ENCODE measurements around the gene UBE3D.
"Not testable (repeated sequence)": the region's sequence is repeated elsewhere in the genome, so short reads cannot be mapped to it uniquely, and the experiment has no call there.

Gene UBE3D

DNA sequence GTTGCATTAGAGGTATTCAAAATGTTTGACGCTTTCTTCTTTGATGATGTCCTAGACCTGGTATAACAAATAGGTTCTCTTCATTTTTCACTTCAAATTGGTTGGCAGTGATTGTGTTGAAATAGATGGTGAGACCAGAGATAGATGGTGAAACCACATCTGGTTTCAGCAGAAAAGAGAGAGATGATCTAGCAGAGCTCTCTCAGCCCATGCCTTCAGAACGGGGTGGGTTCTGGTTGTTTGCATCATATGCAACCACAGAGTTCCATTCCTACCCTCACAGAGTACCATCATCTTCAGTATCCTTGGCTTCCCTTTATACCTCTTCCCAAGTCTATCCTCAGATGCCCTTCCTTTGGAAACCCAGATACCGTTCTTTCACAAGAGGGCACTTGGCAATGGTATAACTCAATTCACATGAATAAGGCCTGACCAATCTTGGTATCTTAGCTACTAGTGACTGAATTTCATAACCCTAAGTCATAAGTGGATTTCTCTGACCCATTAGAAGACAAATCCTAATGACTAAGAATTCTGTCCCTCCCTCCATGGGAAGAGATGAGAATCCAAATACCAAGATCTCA, 93.7 kb downstream of the UBE3D start:
- no peak for DNase-seq

DNA sequence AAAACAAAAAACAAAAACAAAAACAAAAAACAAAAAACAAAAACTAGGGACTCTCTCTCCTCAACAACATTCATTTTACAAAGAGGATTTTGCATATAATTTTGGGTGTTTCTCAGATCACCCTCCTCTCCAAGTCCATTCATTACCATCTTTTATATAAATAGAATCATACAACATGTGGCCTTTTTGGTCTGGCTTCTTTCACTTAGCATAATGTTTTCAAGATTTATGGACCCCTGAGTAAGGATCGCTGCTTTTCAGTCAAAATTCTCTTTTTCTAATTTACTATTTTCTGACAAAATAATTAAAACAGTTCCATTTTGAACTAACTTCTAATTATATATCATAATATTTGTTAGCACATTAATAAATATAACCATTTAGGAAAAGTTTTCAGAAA, 94.8 kb downstream of the UBE3D start:
- DNase-seq = no peak

DNA sequence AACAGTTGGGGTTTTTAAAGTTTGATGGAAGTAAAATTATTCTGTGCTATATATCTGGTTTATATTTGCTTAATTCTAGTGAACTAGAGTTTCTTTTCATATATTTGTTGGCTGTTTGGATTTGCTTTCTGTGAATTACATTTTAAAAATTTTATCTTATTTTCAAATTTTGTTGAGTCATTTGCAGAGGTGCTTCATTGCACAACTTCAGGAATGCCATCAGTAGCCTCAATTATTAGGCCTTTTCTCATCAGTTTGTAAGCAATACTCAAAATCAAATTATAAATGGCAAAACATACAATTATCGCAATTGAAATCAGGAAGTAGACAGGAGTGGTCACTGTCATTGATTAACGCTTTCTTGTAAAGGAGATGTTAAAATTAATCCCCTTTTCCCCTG, 96.9 kb downstream of the UBE3D start:
- no peak for DNase-seq

DNA sequence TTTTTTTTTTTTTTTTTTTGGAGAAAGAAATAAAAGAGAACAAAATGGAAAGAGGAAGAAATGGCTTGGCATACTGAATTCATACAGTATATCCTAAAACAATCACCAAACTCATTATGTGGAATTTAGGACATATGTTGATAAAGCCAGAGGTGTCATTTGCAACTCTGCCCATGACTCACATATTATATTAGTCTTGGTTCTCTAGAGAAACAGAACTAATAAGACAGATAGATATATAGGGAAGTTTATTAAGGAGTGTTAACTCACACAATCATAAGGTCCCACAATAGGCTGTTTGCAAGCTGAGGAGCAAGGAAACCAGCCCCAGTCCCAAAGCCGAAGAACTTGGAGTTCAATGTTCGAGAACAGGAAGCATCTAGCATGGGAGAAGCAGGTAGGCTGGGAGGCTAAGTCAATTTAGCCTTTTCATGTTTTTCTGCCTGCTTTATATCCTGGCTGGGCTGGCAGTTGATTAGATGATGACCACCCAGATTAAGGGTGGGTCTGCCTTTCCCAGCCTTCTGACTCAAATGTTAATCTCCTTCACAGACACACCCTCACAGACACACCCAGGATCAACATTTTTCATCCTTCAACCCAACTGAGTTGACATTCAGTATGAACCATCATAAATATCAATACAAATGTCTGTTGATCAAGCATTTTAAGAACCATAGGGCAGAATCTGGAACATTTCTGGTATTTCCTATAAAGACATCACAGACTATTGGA, 102.3 kb downstream of the UBE3D start:
- no peak for DNase-seq

DNA sequence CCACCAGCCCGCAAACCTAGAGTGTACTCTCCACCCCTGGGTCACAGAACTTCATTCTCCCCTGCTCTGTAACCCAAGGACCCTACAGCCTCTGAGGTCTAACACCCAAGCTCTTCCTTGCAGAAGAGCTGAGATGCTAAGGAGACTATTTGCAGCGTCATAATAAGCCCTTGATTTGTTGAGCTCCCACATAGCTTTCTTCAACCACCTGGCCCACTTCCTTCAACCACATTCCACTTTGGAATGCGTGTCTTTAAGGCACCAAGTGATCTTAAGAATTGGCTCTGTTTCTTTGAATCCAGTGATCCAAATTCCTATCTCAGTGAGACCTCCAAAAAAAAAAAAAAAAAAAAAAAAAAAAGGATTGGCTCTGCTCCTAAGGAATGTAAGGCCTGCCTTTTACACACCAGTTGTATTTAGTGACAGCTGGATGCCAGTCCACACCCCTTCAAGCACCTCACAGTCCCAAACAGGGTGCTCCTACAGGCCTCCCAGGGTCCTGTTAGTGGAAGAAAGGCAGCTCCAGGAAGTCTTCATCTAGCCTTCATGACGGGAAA, 106.2 kb downstream of the UBE3D start:
- peak; percentile 78 for DNase-seq

DNA sequence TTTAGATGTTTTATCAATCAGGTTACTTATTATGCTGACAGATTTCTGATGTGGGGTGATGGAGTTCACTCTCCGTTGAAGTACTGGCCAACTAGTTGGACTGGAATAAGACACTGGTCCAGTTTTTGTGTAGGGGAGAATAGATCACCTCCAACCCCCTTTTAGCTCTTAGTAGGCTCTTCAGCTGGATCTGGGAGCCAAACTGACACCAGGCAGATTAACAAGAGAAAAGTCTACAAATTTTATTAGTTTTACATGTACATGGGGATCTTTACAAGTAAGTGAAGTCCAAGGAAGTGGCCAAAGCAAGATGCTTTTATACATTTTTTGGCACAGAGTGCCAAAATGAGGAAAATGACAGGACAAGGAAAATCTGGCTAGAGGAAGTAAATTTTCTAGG, 107.1 kb downstream of the UBE3D start:
- no peak for DNase-seq

DNA sequence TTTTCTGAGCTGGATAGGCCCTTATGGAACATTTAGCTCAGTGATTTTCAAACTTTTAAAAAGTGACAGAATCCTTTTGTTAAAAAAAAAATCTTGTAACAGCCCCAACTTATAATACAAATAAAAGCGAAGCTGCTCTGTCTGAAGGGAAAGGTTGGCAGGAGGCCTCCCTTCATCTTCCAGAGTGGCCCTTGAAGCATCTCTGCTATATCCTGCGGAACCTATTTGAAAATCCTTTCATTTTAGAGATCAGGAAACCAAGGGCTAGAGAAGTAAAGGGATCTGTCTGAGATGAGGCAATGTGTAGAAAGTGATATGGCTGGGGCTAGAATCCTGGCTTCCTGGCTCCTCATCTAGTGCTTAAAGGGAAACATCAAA, 107.8 kb downstream of the UBE3D start:
- DNase-seq = no peak

DNA sequence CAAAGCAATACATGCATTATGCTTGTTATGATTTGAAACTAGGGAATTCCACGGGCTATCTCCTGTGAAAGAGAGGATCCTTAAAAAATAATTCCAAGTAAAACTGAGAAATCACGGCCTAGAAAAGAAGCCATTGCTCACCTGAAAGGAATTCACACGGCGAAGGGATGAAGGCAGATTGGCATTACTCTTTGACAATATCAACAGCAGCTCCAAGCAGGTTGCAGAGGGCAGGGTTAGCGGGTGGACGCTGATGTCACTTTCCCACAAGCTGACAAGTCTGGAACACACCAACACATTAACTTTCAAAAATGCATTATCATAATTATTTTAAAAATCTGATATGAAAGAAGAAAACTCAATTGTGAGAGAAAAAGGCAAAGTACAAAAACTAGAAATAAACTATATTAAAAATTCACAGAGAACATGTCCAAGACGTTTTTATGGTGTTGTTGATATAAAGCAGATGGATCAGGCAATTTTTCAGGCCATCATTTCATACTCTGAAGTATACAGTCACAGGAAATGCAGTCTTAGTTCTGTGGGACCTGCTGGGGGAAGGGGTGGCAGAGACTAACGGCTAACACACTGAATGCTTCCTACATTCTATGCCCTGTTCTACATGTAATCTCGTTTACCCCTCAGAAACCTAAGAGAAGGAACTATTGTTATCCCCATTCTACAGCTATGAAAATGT, 108.3 kb downstream of the UBE3D start:
- no peak for DNase-seq

DNA sequence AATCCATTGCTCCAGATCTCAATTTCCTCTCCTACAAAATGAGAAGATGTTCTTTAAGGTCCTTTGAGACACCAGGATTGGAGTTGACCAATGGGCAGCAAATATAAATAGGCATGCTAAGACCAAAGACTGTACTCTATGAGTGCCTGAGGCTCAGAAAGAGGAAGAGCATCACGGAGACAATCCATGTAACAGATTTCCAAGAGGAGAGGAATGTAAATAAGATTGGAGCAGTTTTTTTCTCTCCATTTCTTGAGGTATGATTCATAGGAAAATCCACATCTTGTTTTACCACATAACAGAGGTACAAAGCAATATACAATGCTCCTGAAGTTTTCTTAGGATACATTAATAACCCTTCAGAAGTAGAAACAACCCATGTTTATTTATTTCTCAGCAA, 109.8 kb downstream of the UBE3D start:
- DNase-seq = peak; percentile 89

DNA sequence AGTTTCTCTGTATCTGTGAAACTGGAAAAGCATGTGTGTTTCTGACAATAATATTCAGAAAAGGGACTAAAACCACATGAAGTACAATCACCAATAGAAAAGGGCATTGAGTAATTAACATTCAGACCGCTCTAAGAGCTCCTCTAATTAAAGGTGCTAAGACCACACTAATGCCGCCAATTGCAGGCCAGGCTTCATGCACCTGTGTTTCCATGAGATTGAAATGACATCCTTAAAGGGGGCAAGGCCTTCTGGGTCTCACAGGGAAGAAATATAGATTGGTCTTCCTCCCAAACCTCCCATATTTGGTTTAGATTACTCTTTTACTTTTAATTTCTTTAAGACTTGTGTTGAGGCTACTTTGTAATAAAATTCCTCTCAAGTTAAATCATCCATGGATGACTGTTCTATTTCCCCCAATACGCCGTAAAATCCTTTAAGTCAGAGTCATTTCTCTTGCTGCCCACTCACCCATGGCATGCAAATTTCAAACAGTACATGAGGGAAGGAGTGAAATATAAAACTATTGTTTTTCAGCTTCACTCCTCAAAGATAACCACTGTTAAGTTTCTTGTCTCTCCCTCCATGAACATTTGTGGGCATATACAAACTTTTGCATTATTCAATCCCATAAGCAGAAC, 110.6 kb downstream of the UBE3D start:
- DNase-seq = peak; percentile 64

DNA sequence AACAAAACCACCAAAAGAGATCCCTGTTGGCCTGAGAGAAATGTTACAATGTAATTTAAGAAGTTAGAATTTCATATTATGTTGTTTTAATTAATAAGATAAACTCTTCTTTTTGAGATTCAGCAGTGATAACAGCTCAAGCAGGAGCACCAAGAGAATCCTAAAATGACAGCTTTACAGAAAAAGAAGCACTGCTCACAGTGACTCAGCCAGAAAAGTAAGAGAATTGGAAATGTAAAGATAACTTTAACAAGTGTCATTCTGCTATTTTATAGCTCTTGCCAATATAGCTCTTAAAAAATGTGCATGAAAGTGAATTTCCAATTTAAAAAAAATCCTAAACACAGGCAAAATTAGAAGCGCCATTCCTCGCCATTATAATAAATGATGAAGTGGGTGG, 111.3 kb downstream of the UBE3D start:
- DNase-seq = no peak

DNA sequence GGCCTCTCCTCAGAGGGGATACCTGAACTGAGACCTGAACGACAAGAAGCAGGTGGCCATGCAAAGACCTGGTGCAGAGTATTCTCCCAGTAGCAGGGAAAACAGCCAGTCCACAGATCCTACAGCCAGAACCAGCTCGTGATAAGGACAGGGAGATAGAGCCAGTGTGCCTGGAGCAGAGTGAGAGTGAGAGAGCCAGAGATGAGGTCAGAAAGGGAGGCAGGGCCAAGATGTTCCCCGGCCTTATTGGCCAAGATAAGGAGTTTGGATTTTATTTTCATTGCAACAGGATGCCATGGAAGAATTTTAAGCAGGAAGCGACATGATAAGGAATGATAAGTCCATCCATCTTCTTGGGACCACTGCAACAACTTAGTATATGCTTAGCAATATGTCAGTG, 111.8 kb downstream of the UBE3D start:
- peak; percentile 90 for DNase-seq

DNA sequence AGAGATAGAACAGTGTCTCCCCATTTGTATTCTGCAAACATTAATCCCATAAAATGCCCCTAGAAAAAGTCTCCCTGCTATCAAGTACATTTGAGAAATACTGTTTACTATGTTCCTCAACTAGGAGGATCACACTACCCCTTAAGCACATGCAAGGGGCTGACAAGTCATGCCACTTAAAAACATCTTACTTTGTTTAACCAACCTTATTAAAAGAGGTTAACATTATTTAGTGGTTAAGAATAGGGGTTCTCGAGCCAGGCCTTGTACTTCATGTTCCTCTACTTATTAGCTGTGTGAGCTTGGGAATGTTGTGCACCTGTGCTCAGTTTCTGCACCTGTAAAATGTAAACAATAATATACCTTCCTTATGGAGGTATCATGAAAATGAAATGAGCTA, 113.7 kb downstream of the UBE3D start:
- no peak for DNase-seq

DNA sequence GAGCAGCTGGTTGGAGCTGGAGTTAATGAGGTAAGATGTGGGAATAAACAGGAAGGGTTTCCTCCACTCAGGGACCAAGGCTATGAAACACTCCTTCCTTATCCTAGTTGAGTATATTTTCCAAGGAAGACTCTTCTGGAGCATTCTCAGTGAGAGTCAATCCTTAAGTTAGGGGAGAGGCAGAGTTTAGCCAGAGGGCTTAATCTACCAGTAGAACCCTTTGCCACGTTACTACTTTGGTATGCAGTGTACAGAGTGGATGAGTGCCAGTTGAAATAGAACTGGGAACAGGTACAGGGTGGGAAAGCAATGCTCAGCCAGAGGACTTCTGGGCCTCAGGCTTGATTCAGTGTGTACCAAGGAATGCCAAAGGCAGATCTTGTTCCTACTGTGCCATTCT, 114.3 kb downstream of the UBE3D start:
- peak; percentile 98 for DNase-seq

DNA sequence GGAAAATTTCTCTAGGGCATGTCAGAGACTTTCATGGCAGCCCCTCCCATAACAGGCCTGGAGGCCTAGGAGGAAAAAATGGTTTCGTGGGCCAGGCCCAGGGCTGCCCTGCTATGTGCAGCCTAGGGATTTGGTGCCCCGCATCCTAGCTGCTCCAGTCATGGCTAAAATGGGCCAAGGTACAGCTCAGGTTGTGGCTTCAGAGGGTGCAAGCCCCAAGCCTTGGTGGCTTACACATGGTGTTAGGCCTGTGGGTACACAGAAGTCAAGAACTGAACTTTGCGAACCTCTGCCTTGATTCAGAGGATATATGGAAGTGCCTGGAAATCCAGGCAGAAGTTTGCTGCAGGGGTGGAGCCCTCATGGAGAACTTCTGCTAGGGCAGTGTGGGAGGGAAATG, 134.7 kb downstream of the UBE3D start:
- not testable (repeated sequence) for DNase-seq

DNA sequence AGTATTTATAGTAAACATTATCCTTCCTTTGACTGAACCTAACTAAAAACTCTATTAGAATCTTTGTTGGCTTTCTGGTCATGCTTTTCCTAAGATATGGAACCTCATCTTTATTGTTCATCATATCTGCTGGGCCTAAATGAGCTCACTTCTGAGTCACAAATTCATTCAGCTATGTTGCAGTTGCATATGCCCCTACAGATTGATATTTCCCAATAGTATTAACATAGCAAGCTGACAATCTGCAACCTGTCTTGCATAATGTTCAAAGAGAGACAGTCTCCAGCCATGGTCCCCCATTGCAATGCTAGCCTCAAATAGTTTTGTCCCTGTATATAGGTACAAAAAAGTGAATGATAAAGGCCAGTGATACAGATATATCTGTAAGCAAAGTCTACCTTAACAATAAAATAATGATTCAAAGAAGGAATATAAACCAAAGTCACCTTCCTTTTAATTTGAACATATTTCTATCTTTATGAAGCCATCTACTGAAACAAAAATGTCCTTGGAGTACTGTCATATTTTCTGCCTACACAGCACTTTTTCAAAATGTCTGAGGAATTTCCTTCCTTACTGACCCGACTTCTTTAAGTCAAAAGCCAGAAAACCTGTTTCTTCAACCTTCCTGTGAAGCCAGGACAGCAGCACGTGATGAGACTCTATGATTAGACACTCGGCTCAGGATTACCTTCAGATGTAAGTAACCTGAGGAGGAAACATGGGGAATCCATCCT, 140.7 kb downstream of the UBE3D start:
- peak; percentile 41 for DNase-seq

DNA sequence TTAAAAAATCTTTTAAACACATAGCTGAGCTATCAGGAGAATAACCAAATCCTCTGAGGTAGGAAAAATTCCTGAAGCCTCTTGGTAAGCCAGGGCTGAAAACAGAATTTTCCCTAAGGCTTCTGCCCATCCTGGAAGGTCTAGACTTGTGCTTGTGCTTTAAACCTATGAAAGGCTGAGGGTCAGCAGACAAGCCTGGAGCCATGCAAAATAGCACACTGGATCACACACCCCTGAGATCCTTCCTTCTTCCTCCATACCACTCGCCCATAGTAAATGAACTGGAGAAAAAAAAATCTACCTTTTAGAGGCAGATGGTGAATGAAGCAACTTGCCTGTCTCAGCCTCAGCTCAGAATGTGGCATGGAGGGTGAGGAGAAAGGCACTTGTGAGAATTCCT, 144.4 kb downstream of the UBE3D start:
- DNase-seq = no peak

DNA sequence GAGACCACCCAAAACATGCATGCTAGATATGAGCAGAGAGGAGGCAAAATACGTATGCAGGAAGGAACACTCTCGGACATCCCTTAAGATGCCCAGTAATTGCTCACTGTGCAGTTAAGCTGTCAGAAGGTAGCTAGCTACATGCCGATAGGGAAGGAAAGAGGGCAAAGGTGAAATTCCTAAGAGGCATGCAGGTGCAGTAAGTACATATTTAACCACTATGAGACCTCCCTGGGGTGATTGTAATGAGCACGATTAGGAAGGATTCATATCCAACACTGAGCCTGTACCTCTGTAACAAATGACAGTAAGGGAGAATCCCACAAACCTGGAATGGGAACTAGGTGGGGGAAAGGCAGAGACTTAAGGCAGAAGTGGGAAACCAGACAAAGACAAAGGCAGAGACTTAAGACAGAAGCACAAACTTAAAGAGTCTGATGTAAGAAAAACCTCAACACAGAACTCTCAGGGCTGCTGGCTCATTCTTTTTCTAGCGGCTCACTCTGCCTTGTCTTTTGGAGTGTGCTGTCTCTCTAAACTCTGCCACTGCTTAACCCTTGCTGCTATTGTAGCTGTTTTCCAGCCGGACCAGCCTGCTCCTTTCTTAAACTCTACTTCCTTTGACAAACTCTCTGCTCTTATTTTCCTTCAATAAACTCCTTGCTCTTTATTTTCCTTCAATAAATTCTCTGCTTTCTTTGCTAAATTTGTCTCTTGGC, 148.1 kb downstream of the UBE3D start:
- DNase-seq = no peak

DNA sequence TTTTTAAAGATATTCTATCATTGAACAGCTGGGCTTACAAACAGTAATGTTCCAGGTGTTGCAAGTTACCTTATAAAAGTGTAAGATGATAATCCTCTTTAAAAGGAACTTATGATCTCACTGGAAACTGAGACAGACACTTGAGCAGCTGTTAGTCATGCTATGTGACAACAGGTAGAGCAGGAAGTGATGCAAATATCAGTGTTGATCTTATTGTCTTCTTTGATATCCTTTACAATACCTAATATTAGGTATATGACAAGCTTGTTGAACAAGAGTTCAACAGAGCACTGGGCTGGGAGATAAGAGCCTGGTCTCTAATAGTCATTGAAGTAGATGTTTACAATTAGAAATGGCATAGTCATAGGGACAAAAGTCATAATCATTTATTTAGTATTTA, 150.0 kb downstream of the UBE3D start:
- no peak for DNase-seq

DNA sequence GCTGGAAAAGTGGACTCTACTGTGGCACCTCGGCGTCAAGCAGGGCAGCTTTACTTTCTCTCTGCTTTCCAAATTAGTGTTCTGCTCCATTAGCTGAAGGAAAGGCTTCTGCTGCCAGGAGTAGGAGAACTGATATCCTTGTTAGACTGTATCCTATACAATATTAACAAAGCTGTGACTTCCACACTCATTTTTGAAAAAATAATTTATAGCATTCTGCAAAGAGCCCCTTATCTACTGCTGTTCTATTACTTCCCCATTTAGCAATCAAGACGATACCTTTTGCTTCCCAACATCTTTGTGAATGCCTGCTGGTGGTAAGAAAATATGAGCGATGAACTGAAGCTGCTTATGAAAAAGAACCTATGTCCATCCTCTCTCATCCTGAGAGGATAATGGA, 151.1 kb downstream of the UBE3D start:
- no peak for DNase-seq

DNA sequence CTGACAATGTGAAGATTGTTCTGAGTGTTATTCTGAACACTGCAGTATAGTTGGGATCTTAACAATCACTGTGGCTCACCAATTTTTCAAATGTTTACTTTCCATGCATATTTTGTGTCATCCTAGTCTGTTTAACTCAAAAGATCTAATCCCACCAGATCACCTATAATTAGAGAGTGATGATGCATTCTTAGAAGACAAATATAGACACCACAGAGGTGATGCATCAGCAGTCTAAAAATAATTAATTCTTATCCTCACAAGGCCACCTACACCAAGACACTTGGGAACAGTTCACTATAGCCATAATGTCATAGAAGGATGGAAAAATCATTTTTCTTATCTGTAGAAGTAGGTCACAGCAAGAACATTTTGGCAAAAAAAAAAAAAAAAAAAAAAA, 154.8 kb downstream of the UBE3D start:
- DNase-seq = no peak

DNA sequence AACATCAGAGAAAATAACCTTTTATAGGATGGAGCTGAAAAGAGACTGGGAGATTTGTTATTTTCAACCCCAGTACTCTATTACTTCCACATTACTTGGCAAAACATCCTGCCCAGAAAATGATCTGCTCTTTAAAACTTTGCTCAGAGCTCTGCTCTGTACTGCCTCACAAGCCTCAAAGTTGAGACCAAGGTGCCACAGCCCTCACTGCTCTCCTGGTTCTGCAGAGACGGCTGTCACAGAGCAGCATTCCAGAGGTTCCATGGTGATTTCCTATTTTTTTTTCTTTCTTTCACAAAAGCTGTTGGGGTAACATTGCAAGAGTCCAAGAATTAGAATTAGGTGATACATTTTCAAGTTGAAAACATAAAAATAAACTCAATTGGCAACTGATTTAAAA, 155.2 kb downstream of the UBE3D start:
- DNase-seq = no peak
